HG03342 (cell line): ENCODE results near the gene AGAP5.
A peak's percentile ranks its signal among the peaks of the same experiment; 100 is the strongest.
"Not testable (repeated sequence)": the region's sequence is repeated elsewhere in the genome, so short reads cannot be mapped to it uniquely, and the experiment has no call there.

Experiments
- ATAC-seq: cut with Tn5 transposase; IDR thresholded peaks from one replicate; pipeline ENCODE4 v1.9.1; 2021; ENCODE audit warnings: mild to moderate bottlenecking, moderate library complexity; ENCODE audit not compliant: unreplicated experiment

The AGAP5 gene

GRCh38 chr10:73697675-73698159 lies at the start of gene AGAP5:
Gene AGAP5 (minus strand): TSS chr10:73698109. CDS start chr10:73697755, 354 bp downstream.
- not testable (repeated sequence) for ATAC-seq

GRCh38 chr10:73746721-73747120 lies 48.8 kb upstream of the AGAP5 start:
- no peak for ATAC-seq

- peak; percentile 24 for ATAC-seq
These were observed 46.7 kb upstream of the AGAP5 start for GRCh38 chr10:73744664-73744975.

- peak; percentile 93 for ATAC-seq
These were observed 46.2 kb upstream of the AGAP5 start, which contains the start of gene SEC24C for GRCh38 chr10:73743905-73744663. Gene SEC24C (plus strand): TSS chr10:73744372. CDS start chr10:73746833, 2,461 bp downstream.

DNA sequence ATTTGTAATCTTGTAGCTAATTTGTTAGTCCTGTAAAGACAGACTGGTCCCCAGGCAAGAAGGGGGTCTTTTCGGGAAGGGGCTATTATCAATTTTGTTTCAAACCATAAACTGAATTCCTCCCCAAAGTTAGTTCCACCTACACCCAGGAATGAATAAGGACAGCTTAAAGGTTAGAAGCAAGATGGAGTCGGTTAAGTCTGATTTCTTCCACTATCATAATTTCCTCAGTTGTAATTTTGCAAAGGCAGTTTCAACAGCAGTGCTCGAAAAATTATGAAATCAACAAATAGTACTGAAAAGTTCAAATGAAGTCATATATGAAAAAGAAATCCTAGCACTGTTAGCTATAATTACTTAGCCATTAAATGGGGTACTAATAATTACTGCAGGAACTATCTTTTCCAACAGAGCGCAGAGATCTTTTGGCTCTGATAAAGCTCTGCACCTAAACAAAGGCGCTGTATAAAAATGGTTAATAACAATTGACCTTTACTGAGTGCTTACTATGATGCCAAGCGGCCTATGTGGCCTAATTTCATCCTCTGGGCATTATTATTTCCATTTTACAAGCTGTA lies 45.5 kb upstream of the AGAP5 start:
- no peak for ATAC-seq

- no peak for ATAC-seq
These were observed 44.5 kb upstream of the AGAP5 start for GRCh38 chr10:73742454-73742734.

DNA sequence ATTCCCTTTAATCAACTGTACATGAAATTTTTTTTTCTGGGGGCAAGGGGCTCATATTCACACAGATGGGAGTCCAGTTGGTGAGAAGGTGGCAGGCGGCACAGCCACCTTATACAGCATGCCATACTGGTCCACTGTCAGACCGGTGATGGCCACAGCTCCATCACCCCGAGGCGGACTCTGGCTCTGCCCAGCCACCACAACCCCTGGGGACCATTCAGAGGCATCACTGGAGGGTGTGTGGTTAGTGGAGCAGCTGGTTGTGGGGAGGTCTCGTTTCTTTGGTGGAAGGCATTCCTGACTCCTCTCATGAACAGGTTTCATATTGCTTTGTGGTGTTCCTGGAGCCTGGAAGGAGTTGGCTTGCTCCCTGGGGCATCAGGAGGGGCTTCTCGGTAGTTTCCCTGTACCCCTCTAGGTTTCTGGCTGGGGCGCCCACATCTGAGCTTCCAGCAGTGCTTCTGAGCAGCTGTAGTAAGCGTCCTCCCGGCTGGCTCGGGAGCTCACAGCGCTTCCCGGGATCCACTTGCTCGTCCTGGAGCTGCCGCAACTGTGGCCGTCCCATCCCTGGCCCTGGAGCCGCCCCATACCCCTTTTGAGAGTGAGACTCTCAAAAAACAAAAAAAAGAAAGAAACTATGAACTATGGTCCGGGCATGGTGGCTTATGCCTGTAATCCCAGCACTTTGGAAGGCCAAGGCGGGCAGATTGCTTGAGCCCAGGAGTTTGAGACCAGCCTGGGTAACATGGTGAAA lies 42.8 kb upstream of the AGAP5 start:
- ATAC-seq, result not testable (repeated sequence)

DNA sequence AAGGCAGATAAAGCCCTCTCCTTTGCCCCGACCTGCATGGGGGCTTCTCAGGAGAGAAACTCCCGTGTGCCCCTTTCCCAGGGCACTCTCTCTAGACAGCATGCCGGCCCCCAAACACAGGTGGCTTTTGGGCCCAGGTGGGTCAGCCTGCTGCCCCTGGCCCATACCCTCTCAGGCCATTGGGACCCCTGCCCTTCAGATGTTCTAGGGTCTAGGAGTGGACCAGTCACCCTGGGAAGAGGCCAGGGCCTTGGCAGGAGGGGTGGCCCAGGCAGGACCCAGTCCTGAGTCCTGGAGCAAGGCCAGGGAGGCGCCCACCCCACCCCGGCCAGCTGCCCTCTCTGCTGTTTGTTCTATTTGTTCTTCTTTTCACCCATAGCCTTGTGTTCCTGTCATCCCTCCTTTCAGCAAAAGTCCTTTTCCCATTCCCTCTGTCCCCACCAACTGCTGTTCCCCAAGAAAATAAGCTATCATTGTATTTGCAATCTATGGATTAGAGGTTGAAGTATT lies 36.9 kb upstream of the AGAP5 start:
- no peak for ATAC-seq

- no peak for ATAC-seq
These were observed 36.3 kb upstream of the AGAP5 start for GRCh38 chr10:73734028-73734720.

- ATAC-seq, result no peak
These were observed 35.2 kb upstream of the AGAP5 start for GRCh38 chr10:73732931-73733623.

GRCh38 chr10:73732426-73732825 lies 34.5 kb upstream of the AGAP5 start:
- ATAC-seq, result no peak

GRCh38 chr10:73731588-73732375 lies 33.9 kb upstream of the AGAP5 start:
- ATAC-seq, result no peak

DNA sequence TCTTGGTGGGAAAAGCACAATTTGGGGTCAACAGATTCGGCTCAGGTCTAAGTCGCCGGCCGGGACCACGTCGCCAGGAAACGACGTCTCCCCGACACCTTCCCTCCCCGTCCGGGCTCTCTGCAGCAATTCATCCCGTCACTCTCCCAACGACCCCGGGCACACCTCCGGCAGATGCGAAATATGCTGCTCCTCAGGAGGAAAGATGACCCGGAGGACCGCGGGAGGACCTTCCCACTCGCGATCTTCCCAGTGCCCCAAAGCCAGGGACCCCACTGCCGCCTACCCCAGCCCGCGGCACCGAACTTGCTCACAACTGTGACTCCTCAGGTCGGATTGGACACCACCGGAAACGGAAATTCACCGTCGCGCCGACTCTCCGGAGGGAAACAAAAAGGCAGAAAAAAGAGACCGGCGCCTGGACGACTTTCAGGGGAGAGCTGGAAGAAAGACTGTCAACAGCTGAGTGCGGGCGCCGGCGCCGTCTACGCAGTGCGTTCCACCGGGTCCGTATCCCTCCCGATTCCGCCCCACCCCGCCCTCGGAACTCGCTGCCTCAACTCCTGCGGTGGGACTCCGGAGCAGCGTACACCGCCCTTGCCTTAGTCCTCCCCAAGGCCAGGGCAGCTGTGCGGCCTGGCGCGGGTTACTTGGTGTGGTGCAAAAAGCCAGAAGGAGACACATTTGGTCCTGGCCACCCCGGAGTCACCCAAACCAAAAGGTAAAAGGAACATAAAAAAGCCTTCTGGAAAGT lies 32.4 kb upstream of the AGAP5 start:
- ATAC-seq, result peak; percentile 82

GRCh38 chr10:73729781-73730152 lies 31.9 kb upstream of the AGAP5 start:
- not testable (repeated sequence) for ATAC-seq

GRCh38 chr10:73723516-73723915 lies 25.6 kb upstream of the AGAP5 start:
- ATAC-seq, result no peak

GRCh38 chr10:73720561-73720960 lies 22.7 kb upstream of the AGAP5 start:
- ATAC-seq, result not testable (repeated sequence)

GRCh38 chr10:73717556-73717955 lies 19.6 kb upstream of the AGAP5 start:
- no peak for ATAC-seq

- no peak for ATAC-seq
These were observed 18.3 kb upstream of the AGAP5 start for GRCh38 chr10:73716251-73716650.
